Stimulated activated CD4-positive, alpha-beta T cell treated with anti-CD3 and anti-CD28 coated beads, Interleukin-15, amount 100 ng/mL, for 48 hours (primary cell): ENCODE results near the gene PMP22.

Source experiments
- DNase-seq, 2 donors: peaks; one replicate each; pipeline ENCODE4 v3.0.0-alpha.2; 2020; ENCODE audit warnings: low read depth in 2 of 2

PMP22 gene

DNA sequence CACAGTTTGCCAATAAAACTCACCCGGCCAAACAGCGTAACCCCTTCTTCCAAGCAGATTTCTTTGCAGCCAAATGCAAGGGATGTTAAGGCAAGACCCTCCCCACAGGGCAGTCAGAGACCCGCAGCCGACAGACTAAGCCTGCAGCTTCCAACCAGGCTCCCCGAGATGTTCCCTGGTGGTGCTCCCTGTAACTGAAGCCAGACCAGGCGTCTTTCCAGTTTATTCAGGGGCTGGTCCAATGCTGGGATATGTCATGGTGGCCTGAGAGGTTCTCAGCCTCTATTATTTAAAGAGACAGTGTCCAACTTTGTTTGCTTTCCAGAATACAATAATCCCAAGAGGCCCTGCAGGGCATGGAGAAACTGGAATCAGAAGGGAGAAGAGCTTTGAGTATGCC is at the start of gene PMP22:
TSS of gene PMP22 (minus strand) at position 196 of the 400 bp plus-strand sequence. CDS start 4,599 bp downstream, outside the sequence.
- no peak for DNase-seq

DNA sequence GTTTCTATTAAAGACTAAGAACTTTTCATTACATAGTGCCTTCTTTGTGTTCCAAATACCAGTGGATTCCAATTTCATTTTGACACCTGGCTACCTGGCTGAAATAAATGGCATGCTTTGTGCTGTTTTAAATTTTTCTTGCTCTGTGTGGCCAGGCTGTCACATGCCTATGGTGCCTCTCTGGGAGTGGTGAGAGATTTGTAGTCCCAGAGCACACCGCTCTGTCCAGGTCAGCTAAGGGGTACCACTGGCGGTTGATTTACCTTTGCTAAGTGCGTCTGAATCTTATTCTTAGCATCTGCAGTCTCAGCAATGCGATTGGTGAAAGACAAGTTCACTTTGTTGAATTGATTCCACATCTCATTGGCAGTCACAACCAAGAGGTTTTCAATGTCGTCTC is 46.9 kb upstream of the PMP22 start:
- DNase-seq, result no peak

DNA sequence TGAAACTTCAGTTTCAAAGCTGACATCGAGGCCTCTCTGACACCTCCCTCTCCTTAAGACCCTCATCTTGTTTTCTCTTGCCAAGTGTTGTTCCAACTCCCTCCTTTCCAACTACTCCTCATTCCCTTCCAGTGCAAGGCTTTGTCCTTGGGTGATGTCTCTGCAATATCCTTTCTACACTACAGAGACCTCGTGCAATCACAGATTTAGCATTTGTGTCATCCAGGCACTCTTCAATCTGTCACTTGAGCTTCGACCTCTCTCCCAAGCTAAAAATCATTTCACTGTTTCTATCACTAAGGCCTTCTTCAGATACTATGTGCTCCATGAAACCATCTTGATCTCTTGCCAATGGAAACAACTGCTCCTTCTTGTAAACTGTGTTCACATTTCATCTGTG is 44.7 kb upstream of the PMP22 start:
- no peak for DNase-seq

DNA sequence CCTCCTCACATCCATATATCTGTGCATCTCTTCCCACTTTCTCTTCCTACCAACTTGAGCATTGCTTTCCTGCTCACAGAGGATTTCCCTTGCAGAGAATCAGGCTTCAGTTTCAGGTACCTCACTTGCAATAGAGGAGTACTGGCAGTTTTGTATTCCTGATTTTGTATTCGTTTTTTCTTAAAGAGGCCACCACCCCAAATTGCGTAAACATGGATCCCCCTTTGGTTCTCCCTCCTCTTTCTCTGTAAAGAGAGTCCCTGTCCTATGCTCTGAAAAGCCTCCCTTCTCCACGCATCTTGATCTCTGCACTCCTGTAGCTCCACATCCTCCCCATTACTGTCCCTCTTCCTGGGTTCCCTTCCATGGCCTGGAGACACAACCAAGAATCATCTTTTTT is 44.1 kb upstream of the PMP22 start:
- DNase-seq, result no peak

DNA sequence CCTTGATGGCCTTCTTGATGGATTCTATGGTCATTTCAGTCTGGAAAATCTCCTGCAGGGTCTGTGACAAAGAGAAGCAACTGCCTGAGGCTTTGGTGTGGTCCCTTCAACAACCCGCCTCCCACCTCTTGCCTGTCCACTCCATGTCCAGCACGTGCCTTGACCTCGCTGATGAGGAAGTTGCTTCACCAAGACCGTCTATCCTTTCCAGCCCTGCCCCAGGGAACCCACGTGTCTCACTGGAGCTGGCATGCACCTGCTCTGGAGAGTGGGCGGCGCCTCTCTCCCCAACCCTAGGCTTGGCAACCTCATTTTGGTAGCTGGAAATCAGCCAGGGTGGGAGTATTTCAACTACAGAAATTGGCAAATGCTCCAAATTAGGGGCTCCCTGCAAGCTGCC is 43.6 kb upstream of the PMP22 start:
- no peak for DNase-seq

DNA sequence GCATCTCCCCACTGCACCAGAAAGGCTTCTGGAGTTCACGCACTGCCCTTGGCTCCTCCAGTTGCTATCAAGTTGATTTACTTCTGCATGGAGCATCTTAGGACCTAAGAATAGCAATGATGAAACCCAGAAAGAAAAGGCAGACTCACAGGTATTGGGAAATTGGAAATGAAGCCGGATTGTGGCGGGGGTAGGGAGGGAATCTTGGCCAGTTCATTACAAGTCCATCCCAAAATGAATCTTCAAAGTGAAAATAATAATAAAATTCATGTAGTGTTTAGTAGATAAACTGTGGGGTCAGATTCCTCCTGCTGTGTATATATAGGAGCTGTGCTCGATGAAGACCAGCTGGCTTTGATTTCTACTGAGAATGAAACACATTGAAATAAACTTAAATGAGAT is 42.6 kb upstream of the PMP22 start:
- DNase-seq, result no peak

DNA sequence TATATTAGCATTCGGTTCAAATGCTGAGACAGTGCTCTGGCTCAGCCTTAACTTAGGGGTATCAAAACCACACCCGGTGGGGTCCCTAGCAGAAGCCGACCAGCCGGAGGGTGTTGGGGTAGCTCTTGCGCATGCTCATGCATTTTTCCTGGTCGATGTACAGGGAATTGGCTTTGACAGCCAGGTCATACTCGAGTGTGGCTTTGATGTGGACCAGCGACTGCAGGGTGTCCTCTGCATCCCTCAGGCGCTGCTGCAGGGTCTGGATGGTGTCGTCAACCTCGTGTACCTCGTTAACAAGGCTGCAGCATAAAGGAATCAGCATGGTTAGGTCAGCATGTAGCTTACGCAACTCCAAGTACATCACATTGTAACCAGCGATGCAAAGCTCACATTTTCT is 38.7 kb upstream of the PMP22 start:
- DNase-seq, result no peak

DNA sequence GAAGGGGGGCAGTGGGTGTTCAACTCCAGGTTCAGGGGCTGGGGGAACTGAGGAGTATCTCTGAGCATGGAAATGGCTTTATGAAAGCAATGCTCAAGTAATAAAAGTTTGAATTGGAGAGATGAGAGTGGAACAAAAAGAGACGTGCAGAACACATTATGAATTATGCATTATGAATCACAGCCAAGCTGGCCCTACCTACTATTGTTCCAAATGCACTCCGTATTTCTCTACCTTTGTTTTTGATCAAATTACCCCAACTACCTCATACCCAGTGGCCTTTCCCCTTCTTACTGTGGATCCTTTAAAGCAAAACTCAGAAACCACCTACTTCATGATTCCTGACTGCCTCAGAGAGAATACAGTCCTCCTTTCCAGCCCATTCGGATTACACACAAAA is 38.1 kb upstream of the PMP22 start:
- no peak for DNase-seq

DNA sequence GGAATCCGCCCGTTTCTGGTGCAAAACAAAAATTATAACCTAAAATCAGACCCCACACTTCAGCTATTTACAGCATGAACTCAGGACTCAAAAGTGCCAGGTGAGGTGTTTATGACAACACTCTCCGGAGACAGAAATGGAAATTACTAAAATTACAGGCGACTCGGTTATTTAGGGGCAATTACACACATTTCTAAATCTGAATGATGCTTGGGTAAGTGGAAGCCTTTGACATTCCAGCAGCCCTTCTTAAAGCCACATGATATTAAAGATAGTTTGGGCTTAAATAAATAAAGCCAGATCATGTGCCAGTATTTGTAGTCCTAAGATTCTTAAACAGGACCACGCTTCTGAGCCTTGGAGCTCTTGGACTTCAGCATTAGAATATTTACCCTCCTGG is 36.7 kb upstream of the PMP22 start:
- DNase-seq, result no peak

DNA sequence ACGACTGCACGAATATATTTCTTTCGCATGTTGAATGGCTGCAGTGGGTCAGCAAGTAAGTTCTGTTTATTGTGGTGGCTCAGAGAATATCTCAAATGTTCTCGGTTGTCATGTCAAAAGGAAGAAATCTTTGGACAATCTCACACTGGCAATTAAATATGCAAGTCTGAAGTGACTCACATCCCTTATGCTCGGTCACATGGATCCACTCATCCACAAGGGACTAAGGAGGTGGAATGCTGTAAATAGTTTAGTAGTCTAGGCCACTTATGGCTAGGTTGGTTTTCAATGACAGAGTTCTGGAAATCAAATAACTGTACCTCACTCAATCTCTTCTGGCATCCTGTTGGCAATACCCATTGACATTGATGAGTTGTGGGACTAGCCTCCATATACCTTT is 33.0 kb upstream of the PMP22 start:
- DNase-seq, result no peak

DNA sequence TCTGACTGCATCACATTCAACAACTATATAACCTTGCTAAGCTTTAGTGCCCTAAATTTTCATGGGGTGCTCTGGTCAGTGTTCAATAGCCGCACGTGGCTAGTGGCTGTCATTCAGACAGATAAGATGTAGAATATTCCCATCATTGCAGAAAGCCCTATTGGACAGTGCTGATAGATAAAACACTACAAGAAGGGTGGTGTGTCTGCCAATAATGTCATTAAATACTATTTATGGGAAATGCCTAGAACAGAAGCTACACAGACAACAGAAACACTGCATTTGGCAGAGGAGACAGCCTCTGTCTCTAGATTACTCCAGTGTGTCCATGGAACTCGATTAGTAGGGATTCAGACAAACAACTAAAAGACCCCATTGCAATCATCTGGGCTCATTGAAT is 28.4 kb upstream of the PMP22 start:
- no peak for DNase-seq

DNA sequence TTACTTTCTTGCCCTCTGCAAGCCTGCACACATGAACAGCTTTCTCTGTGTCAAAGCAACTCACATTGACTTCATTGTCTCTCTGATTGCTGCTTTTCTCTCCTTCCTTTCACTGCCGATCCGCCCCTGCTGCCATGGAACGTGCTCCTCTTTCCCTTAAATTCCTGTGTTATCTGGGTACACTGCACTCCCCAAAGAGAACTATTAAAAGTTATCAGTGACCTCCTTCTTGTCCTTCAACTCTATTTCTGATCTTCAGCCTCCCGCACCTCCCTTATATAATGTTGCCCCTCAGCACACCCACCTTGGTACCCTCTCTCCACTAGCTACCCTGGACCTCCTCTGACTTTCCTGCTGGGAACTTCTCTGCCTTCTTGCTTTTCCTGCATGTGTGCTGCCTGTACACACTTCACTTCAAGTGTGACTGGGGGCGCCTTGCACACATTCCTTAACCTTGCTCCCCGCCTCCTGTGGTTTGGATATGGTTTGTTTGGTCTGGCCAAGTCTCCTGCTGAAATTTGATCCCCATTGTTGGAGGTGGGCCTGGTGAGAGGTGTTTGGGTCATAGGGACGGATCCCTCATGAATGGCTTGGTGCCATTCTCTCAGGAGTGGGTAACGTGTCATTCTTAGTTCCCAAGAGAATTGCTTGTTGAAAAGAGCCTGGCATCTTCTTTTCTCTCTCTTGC is 26.7 kb upstream of the PMP22 start:
- no peak for DNase-seq

DNA sequence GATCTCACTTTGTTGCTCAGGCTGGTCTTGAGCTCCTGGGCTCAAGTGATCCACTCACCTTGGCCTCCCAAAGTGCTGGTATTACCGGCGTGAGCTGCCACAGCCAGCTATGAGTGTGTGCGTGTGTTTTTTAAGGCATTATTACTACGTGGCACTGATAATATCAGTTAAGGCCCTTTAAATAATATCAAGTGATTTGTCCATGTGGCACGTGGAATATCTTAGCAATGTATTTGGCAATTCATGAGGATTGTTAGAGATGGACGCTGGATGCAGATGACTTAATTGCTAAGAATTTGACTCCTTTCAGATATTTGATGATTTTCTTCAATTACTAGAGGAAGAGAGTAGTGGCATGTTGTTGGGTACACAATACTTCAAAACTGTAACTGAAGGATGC is 25.5 kb upstream of the PMP22 start:
- DNase-seq, result no peak

DNA sequence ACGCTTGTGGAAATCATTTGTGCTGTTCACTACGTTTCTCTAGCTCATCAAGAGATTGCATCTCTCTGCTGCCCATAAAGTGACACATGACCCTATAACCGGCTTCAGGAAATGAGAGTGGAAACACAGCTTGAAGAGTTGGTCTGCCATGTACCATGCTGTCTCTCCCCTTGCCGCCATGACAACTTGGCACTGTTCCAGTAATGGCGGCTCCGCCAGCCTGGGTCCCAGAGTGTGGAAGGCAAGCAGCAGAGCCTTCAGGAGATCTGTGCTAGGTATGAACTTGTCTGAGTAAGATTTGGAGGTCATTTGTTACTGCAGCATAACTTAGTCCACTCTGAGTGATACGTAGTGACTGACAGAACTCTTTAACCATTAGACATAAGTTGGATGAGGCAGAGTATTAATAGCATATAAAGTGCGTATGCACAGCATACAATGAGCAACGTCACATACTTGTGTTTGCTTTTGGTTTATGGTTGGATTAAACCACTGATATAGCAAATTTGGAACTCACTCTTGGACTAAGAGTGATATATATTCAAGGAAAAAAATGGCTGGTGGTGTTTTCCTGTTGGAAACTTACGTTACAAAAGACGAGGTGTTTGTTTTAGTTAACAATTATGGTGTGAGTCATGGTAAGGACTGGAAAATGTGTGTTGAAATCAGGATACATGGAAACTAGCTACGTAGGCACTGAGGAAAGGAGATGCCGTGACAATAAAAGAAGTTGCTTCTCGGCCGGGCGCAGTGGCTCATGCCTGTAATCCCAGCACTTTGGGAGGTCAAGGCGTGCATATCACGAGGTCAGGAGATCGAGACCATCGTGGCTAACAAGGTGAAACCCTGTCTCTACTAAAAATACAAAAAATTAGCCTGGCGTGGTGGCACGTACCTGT is 24.4 kb upstream of the PMP22 start:
- no peak for DNase-seq

DNA sequence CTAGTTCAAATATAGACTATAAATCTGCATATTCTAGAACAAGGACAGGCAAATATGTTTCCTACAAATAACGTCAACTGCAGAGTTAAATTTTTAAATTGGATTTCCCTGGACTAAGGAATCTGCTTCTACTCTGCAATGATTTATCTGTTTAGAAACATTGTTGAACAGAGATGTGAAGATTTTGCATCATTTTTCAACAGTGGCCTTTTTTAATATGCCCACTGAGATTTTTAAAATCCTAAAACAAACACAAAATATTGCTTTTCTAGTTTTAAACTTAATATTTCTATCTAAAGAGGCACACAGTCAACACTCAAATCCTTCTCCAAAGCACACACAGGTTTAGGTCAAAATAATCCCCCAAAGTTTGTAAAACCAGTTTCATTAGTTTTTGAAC is 23.7 kb upstream of the PMP22 start:
- DNase-seq, result no peak

DNA sequence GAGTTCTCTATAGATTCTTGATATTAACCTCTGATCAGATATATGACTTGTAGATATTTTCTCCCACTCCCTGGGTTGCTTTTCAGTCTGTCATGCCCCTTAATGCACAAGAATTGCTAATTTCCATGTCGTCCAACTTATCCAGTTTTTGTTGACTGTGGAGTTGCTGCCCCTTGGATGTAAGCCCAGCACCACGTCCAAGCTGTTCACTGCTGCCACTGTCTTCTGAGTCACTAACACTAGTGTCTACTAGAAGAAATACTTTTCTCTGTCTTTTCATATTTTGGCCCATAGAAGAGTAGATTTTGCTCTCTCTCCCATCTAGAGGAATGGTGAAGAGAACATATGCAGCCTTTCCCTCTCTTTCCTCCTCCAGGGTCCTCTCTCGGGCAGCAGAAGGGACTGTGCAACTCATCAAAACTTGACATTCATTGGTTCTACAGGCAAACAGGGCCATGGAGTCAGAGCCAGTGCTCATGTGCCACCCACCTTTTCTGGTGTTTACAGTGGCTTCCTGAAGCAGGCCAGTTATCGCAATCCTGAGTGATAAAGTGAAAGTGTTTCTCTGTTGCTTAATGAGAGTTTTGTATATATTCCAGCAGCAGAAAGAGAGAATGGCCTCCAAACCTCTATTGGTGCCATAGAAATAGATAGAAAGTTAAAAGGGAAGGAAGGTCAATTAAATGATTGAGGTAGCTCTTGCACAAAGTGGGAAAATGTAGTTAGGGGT is 22.6 kb upstream of the PMP22 start:
- no peak for DNase-seq

DNA sequence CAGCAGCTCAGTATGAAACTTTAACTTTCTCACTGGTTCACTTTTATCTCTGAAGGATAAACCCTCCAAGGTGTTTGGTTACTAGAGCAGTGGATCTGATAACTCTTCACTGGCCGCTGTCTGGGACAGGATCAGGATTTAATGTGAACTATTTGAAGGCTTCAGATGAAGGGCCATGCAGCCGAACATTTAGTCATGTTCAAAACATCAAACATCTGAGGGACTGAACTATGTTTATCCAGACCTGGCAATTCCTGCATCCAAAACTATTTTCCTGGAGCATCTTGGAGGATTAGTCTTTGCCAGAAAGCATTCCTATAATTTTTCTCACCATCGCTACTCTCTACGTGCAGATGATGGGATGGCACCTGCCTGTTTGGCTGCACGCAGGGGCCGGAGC is 20.3 kb upstream of the PMP22 start:
- no peak for DNase-seq

DNA sequence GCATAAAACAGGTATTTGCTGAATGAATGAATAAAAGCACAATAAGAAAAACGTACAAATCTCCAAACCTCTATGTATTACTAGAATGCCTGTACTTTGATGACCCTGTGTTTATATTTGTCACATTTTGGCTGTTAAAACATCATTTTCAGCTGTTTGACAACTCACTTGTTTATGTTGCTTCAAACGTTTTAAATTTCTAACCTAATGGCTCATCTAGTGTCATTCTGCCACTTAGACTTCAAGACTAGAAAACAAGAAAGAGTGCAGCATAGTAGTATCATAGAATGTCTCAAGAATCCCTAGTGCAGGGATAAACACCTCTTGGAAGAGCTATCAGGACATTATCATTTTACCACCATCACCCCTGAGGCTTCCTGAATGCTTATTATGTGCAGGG is 19.4 kb upstream of the PMP22 start:
- no peak for DNase-seq

DNA sequence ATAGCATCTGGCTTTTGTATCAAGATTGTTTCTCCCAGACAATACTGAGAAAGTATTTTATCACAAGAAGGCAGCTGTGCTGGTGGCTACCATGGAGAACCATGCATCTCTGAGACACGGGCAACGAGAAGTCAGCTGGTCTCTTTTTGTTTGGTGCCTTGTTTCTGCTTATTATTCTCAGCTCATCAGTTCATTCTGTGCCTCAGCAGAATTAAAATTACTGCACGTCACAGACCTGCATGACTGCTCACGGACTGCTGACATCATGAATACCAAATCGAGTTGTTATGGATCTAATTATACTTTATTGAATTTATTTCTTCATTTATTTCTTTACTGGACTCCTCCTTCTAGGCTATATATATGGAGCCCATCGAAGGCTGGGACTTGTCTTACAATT is 19.0 kb upstream of the PMP22 start:
- no peak for DNase-seq

DNA sequence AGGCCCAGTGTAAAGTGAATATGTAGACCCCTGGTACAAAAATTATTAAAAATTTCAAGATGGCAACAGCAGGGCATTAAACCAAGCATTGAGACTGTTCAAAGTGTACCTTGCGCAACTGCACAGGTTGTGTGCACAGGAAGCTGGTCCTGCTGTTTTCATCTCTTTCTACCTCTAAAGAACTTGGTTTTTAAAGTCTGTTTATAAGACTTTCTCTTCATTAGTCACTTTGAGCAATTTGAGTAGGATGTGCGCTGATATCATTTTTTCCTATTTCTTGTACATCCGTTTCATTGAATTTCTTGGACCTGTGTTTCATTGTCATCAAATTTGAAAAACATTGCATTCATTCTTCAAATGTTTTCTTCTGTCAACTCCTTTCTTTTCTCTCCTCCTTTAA is 16.8 kb upstream of the PMP22 start:
- DNase-seq, result no peak

DNA sequence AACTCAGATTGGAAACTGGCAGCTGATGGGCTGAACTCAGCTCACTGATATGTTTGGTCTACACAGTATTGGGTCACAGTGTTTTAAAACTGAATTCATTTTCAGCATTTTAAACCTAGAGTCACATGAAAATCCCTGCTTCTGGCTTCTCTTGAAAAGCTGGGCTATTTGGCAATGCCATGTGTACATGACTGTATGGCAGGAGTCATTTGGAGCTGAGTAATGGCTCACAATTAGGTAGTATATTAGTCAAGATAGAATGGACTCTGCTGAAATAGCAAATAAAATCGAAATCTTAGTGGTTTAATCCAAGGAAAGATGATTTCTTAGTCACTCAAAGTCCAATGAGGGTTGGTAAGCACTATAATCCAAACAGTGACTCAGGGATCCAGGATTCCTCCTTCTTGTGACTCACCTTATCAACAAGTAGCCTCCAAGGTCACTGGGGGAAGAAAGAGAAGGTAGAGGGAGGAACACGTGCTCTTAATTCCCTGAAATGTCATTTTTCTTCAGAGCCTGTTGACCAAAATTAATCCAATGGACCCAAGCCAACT is 13.9 kb upstream of the PMP22 start:
- no peak for DNase-seq

DNA sequence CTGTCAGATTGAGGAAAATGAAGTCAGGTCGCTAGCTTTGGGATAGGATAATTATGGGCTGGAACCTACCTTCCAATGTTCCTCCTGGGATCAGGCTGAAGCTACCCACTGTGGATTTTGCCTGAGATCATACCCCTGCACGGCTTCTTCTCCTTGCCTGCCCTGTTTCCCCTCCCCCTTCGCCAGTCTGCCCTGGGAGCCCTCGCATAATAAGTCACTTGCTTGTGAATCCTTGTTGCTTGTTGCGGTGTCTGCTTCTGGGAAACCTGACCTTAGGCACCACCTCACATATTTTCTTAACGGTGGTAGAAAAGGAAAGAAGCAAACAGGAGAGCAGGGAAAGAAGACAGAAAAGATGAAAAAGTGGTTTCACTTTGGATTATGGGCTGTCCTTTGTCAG is 13.3 kb upstream of the PMP22 start:
- no peak for DNase-seq
